ENCODE data around the gene SERPINA12. TPM values are rescaled to one million over a fixed set of nuclear protein-coding genes. Genes with fewer than 3 reads are reported as not detected.

Gene SERPINA12
- total and polyA plus RNA-seq, 2 of the 13 experiments (the other 11 are each of a cell fraction or from before 2014, with no cell fraction given): 0.08 TPM; not detected in 1

DNA sequence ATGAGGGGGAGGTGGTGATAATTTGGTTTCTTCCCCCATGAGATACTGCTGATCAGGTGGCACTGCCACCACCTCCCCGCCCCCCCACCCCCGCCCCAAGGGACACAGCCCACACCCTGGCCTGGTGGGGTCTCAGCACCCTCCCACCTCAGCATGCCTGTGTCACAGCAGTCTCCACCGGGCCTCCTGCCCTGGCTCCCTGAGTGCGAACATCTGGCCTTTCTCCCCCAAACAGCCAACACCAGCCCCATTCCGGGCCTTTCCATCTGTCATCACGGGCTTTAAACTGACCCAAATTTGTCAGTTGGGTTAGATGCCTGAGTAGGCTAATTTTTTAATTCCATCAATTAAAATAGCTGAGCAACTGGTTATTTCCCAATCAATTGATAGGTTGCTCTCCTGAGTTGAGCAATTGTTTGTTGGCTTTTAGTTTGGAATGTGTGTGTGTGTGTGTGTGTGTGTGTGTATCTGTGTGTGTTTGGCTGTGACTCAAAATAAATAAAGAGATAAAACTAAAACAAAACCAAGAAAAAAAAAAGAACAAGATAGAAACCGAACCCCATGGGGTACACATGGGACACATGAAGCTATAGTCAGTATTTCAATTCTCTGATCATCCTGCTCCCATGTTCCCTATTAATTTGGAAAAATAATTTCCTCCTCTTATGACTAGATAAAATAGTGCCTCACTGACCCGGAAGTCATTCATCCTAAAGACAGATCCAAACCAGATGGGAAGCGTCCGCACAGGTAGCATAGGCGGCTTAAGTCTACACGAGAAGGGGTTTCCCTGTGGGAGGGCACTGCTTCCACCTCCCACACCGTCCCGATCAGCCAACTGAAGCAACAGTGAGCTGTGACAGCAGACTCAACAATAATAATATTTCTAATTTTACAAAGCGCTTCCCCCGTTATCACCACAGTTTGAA is 7.4 kb downstream of the SERPINA12 start (continued):
- TF ChIP-seq, protein P1, sequence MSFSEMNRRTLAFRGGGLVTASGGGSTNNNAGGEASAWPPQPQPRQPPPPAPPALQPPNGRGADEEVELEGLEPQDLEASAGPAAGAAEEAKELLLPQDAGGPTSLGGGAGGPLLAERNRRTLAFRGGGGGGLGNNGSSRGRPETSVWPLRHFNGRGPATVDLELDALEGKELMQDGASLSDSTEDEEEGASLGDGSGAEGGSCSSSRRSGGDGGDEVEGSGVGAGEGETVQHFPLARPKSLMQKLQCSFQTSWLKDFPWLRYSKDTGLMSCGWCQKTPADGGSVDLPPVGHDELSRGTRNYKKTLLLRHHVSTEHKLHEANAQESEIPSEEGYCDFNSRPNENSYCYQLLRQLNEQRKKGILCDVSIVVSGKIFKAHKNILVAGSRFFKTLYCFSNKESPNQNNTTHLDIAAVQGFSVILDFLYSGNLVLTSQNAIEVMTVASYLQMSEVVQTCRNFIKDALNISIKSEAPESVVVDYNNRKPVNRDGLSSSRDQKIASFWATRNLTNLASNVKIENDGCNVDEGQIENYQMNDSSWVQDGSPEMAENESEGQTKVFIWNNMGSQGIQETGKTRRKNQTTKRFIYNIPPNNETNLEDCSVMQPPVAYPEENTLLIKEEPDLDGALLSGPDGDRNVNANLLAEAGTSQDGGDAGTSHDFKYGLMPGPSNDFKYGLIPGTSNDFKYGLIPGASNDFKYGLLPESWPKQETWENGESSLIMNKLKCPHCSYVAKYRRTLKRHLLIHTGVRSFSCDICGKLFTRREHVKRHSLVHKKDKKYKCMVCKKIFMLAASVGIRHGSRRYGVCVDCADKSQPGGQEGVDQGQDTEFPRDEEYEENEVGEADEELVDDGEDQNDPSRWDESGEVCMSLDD (CRISPR knock-in tag; IDR thresholded peaks at IDR 0.05; ENCODE audit: borderline replicate concordance): no peak
- peak; percentile 37; the same call in 1 of the 2 replicates for TF ChIP-seq CREM (IDR thresholded peaks at IDR 0.05)
- no peak for TF ChIP-seq CREM (CRISPR knock-in tag; IDR thresholded peaks at IDR 0.05)
- 0 out of 4 replicates have a peak, but pooled peaks of 1 of the 2 experiments have one; percentile 31 for TF ChIP-seq NR2F1 (CRISPR knock-in tag; IDR thresholded peaks at IDR 0.05)
- TF ChIP-seq ZFP36 (IDR thresholded peaks at IDR 0.05; ENCODE audit: borderline replicate concordance, low read depth, low read length, partially characterized antibody): no peak
- no peak for TF ChIP-seq HHEX (CRISPR knock-in tag; IDR thresholded peaks at IDR 0.05)
- TF ChIP-seq, protein P2, sequence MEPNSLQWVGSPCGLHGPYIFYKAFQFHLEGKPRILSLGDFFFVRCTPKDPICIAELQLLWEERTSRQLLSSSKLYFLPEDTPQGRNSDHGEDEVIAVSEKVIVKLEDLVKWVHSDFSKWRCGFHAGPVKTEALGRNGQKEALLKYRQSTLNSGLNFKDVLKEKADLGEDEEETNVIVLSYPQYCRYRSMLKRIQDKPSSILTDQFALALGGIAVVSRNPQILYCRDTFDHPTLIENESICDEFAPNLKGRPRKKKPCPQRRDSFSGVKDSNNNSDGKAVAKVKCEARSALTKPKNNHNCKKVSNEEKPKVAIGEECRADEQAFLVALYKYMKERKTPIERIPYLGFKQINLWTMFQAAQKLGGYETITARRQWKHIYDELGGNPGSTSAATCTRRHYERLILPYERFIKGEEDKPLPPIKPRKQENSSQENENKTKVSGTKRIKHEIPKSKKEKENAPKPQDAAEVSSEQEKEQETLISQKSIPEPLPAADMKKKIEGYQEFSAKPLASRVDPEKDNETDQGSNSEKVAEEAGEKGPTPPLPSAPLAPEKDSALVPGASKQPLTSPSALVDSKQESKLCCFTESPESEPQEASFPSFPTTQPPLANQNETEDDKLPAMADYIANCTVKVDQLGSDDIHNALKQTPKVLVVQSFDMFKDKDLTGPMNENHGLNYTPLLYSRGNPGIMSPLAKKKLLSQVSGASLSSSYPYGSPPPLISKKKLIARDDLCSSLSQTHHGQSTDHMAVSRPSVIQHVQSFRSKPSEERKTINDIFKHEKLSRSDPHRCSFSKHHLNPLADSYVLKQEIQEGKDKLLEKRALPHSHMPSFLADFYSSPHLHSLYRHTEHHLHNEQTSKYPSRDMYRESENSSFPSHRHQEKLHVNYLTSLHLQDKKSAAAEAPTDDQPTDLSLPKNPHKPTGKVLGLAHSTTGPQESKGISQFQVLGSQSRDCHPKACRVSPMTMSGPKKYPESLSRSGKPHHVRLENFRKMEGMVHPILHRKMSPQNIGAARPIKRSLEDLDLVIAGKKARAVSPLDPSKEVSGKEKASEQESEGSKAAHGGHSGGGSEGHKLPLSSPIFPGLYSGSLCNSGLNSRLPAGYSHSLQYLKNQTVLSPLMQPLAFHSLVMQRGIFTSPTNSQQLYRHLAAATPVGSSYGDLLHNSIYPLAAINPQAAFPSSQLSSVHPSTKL (CRISPR knock-in tag; IDR thresholded peaks at IDR 0.05): peak; percentile 54; the same call in 1 of the 2 replicates
- TF ChIP-seq MAFG (CRISPR knock-in tag; IDR thresholded peaks at IDR 0.05): no peak
- TF ChIP-seq, protein P3, sequence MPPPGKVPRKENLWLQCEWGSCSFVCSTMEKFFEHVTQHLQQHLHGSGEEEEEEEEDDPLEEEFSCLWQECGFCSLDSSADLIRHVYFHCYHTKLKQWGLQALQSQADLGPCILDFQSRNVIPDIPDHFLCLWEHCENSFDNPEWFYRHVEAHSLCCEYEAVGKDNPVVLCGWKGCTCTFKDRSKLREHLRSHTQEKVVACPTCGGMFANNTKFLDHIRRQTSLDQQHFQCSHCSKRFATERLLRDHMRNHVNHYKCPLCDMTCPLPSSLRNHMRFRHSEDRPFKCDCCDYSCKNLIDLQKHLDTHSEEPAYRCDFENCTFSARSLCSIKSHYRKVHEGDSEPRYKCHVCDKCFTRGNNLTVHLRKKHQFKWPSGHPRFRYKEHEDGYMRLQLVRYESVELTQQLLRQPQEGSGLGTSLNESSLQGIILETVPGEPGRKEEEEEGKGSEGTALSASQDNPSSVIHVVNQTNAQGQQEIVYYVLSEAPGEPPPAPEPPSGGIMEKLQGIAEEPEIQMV (CRISPR knock-in tag; IDR thresholded peaks at IDR 0.05; ENCODE audit: low read depth): no peak
- no peak for TF ChIP-seq RXRA (CRISPR knock-in tag; IDR thresholded peaks at IDR 0.05)
- no peak for TF ChIP-seq ZNF207 (IDR thresholded peaks at IDR 0.05; ENCODE audit: borderline replicate concordance)
- TF ChIP-seq POLR2G (IDR thresholded peaks at IDR 0.05; ENCODE audit: low read depth, low read length): no peak
- TF ChIP-seq ZNF274 (CRISPR knock-in tag; IDR thresholded peaks at IDR 0.05): no peak
- TF ChIP-seq, protein P4, sequence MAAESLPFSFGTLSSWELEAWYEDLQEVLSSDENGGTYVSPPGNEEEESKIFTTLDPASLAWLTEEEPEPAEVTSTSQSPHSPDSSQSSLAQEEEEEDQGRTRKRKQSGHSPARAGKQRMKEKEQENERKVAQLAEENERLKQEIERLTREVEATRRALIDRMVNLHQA (CRISPR knock-in tag; IDR thresholded peaks at IDR 0.05): no peak
- TF ChIP-seq NCOA5 (CRISPR knock-in tag; IDR thresholded peaks at IDR 0.05): no peak
- no peak for TF ChIP-seq ZNF75D (CRISPR knock-in tag; IDR thresholded peaks at IDR 0.05; ENCODE audit: borderline replicate concordance)
- TF ChIP-seq SALL1 (CRISPR knock-in tag; IDR thresholded peaks at IDR 0.05): no peak; the same call in 1 of the 2 replicates
- TF ChIP-seq ZNF768 (CRISPR knock-in tag; IDR thresholded peaks at IDR 0.05): no peak
- no peak; the same call in 1 of the 2 replicates for TF ChIP-seq ZNF816 (CRISPR knock-in tag; IDR thresholded peaks at IDR 0.05; ENCODE audit: borderline replicate concordance)
- peak; percentile 66 for TF ChIP-seq TEAD3 (CRISPR knock-in tag; optimal IDR thresholded peaks at IDR 0.05; ENCODE audit: borderline replicate concordance)

Measured in HepG2 (cell line).